ENCODE data around the gene SLC35G3. TPM values are rescaled to one million over a fixed set of nuclear protein-coding genes. Genes with fewer than 3 reads are reported as not detected.

Gene SLC35G3
- total and polyA plus RNA-seq, 10 of the 15 experiments (the other 5 are each of a cell fraction or from before 2014, with no cell fraction given), result not detected

- Histone ChIP-seq H3K4me3 (no peak overlapping the region), H4K20me1 (ENCODE audit: control insufficient read depth, insufficient read depth) (no peaks in the 10 kb centered on the region), H3K9ac (ENCODE audit: control insufficient read depth, insufficient read depth, low read length) (no peak overlapping the region), H2AFZ (ENCODE audit: control insufficient read depth, low read depth, low read length) (no peak overlapping the region), H3K79me2 (ENCODE audit: control insufficient read depth, insufficient read depth, low read length) (no peaks in the 10 kb centered on the region), H3K27me3 (replicated peaks in 1 of 2; ENCODE audit: control insufficient read depth in 2 of 2, insufficient read depth in 2 of 2, low read length in 1 of 2) (no peaks in the 10 kb centered on the region), H3K4me2 (ENCODE audit: control insufficient read depth, insufficient read depth) (no peak overlapping the region), H3K4me1 (ENCODE audit: control insufficient read depth, insufficient read depth, low read length) (peaks cover 13% of the 10 kb centered on the region; the same call in 1 of the 2 replicates), H3K27ac (ENCODE audit: control insufficient read depth, insufficient read depth) (no peak overlapping the region), H3K36me3 (ENCODE audit: control insufficient read depth in 2 of 2, insufficient read depth in 2 of 2, low read length in 1 of 2) (no peaks in the 10 kb centered on the region), H3K9me3 (replicated peaks; ENCODE audit: control insufficient read depth, insufficient read depth, low read length) (no peaks in the 10 kb centered on the region)
- SMC1A ChIA-PET (ENCODE audit: uncharacterized antibody, unreplicated experiment), result interaction anchor here (1.4 kb wide), 1 partner anchor 119 kb away, joined by 4 read pairs; no protein-coding TSS in a partner anchor
- RAD21 ChIA-PET (ENCODE audit: unreplicated experiment), result no interaction called here
- BruUV-seq (replicated peaks), result no TSS peak
- in situ Hi-C loops (cut with MboI), result no loop called here
- DNase-seq (ENCODE audit: low read depth, low spot score) (no peak), FAIRE-seq (no peak), ATAC-seq (no peak)
- WGBS (ENCODE audit: insufficient coverage, insufficient replicate concordance, low lambda C conversion rate, missing lambda C conversion rate), result 64% methylated on average over 3 of the region's 4 CpGs
- POLR2A ChIA-PET, result interaction anchor here (0.7 kb wide), 2 partner anchors 12 to 145 kb away, joined by 4 to 8 read pairs; no protein-coding TSS in a partner anchor
- CTCF ChIA-PET, result interaction anchor here (0.6 to 0.7 kb wide), 2 partner anchors 25 to 508 kb away, joined by 3 read pairs; no protein-coding TSS in a partner anchor
- intact Hi-C loops (cut with micrococcal nuclease; ENCODE audit: unreplicated experiment), result loop anchor here (5.0 kb wide), 1 partner anchor 207 kb away; the partner anchor contains the start of gene SLFN13
- TF ChIP-seq PAX5 (IDR thresholded peaks at IDR 0.05; ENCODE audit: borderline replicate concordance, low read depth, low read length) (no peak), NFYA (IDR thresholded peaks at IDR 0.05; ENCODE audit: borderline replicate concordance, low read depth, low read length) (no peak), SUPT20H (IDR thresholded peaks at IDR 0.05; ENCODE audit: borderline replicate concordance, control insufficient read depth, low read depth, low read length) (no peak), POLR2AphosphoS5 (IDR thresholded peaks at IDR 0.05; ENCODE audit: low read length) (no peak), SIN3A (IDR thresholded peaks at IDR 0.05; ENCODE audit: low read depth, low read length) (no peak), RB1 (IDR thresholded peaks at IDR 0.05; ENCODE audit: borderline replicate concordance) (no peak), POLR2AphosphoS2 (IDR thresholded peaks at IDR 0.05; ENCODE audit: low read depth, low read length) (no peak), ASH2L (IDR thresholded peaks at IDR 0.05; ENCODE audit: borderline replicate concordance, low read depth) (no peak), MTA2 (IDR thresholded peaks at IDR 0.05; ENCODE audit: low read depth) (no peak)
- TF ChIP-seq, protein P1, sequence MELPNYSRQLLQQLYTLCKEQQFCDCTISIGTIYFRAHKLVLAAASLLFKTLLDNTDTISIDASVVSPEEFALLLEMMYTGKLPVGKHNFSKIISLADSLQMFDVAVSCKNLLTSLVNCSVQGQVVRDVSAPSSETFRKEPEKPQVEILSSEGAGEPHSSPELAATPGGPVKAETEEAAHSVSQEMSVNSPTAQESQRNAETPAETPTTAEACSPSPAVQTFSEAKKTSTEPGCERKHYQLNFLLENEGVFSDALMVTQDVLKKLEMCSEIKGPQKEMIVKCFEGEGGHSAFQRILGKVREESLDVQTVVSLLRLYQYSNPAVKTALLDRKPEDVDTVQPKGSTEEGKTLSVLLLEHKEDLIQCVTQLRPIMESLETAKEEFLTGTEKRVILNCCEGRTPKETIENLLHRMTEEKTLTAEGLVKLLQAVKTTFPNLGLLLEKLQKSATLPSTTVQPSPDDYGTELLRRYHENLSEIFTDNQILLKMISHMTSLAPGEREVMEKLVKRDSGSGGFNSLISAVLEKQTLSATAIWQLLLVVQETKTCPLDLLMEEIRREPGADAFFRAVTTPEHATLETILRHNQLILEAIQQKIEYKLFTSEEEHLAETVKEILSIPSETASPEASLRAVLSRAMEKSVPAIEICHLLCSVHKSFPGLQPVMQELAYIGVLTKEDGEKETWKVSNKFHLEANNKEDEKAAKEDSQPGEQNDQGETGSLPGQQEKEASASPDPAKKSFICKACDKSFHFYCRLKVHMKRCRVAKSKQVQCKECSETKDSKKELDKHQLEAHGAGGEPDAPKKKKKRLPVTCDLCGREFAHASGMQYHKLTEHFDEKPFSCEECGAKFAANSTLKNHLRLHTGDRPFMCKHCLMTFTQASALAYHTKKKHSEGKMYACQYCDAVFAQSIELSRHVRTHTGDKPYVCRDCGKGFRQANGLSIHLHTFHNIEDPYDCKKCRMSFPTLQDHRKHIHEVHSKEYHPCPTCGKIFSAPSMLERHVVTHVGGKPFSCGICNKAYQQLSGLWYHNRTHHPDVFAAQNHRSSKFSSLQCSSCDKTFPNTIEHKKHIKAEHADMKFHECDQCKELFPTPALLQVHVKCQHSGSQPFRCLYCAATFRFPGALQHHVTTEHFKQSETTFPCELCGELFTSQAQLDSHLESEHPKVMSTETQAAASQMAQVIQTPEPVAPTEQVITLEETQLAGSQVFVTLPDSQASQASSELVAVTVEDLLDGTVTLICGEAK (IDR thresholded peaks at IDR 0.05; ENCODE audit: borderline replicate concordance), result no peak
These were observed 45.6 kb upstream of the SLC35G3 start for GRCh38 chr17:35239823-35240222.

Data from GM12878 (cell line).